Effector memory CD4-positive, alpha-beta T cell (primary cell): ENCODE measurements around the gene ROBO4.
A peak's percentile ranks its signal among the peaks of the same experiment; 100 is the strongest.

ENCODE experiments used
- DNase-seq, 3 donors: peaks; one replicate each; pipeline ENCODE4 v3.0.0-alpha.2; 2020
- H3K27ac ChIP-seq: 2 replicates; pipeline ENCODE4 v1.7.0; 2013; ENCODE audit warnings: mild to moderate bottlenecking, low read length, moderate library complexity; ENCODE audit not compliant: insufficient read depth, poor library complexity, severe bottlenecking
- H3K27me3 ChIP-seq: replicated peaks from 2 replicates; pipeline ENCODE4 v1.7.0; 2013; ENCODE audit warnings: mild to moderate bottlenecking, low read length; ENCODE audit not compliant: insufficient read depth, control insufficient read depth, poor library complexity, severe bottlenecking
- H3K36me3 ChIP-seq: 2 replicates; pipeline ENCODE4 v1.7.0; 2013; ENCODE audit warnings: mild to moderate bottlenecking, low read length, moderate library complexity; ENCODE audit not compliant: control insufficient read depth, insufficient read depth
- H3K4me1 ChIP-seq: 2 replicates; pipeline ENCODE4 v1.7.0; 2013; ENCODE audit warnings: low read length, mild to moderate bottlenecking; ENCODE audit not compliant: control insufficient read depth, insufficient read depth, poor library complexity, severe bottlenecking
- H3K4me3 ChIP-seq: 2 replicates; pipeline ENCODE4 v1.7.0; 2013; ENCODE audit warnings: low read length, low read depth, mild to moderate bottlenecking; ENCODE audit not compliant: insufficient read depth, poor library complexity, severe bottlenecking
- H3K9me3 ChIP-seq: 2 replicates; pipeline ENCODE4 v1.7.0; 2013; ENCODE audit warnings: mild to moderate bottlenecking, low read length, moderate library complexity; ENCODE audit not compliant: control insufficient read depth

ROBO4 gene

GRCh38 chr11:124880290-124880611 lies 17.4 kb downstream of the ROBO4 start:
- H3K4me3 ChIP-seq, result no peak overlapping the region
- H3K27ac ChIP-seq, result no peak overlapping the region
- H3K36me3 ChIP-seq, result no peaks in the 10 kb centered on the region
- H3K4me1 ChIP-seq, result peaks cover 14% of the 10 kb centered on the region
- H3K9me3 ChIP-seq, result no peaks in the 10 kb centered on the region
- DNase-seq, result no peak
- H3K27me3 ChIP-seq, result no peaks in the 10 kb centered on the region

GRCh38 chr11:124879493-124880289 lies 18.0 kb downstream of the ROBO4 start:
- no peak for DNase-seq
- no peaks in the 10 kb centered on the region for H3K36me3 ChIP-seq

GRCh38 chr11:124878759-124879492 lies 18.7 kb downstream of the ROBO4 start:
- DNase-seq, result no peak
- Histone ChIP-seq H3K27ac (no peak overlapping the region), H3K9me3 (no peaks in the 10 kb centered on the region)

More at GRCh38 chr11:124879493-124880289, 18.0 kb downstream of the ROBO4 start:
- Histone ChIP-seq H3K9me3 (no peaks in the 10 kb centered on the region), H3K4me1 (peaks cover 14% of the 10 kb centered on the region), H3K4me3 (no peak overlapping the region), H3K27me3 (no peaks in the 10 kb centered on the region), H3K27ac (no peak overlapping the region)

GRCh38 chr11:124877910-124878758 lies 19.5 kb downstream of the ROBO4 start:
- Histone ChIP-seq H3K4me3 (no peak overlapping the region), H3K4me1 (peaks cover 14% of the 10 kb centered on the region), H3K27me3 (no peaks in the 10 kb centered on the region), H3K27ac (no peak overlapping the region), H3K9me3 (no peaks in the 10 kb centered on the region), H3K36me3 (no peaks in the 10 kb centered on the region)
- no peak for DNase-seq

More at GRCh38 chr11:124878759-124879492, 18.7 kb downstream of the ROBO4 start:
- Histone ChIP-seq H3K36me3 (no peaks in the 10 kb centered on the region), H3K4me1 (peaks cover 14% of the 10 kb centered on the region), H3K27me3 (no peaks in the 10 kb centered on the region), H3K4me3 (no peak overlapping the region)

- no peaks in the 10 kb centered on the region for H3K36me3 ChIP-seq
- DNase-seq, result no peak
- H3K4me3 ChIP-seq, result no peak overlapping the region
- H3K27me3 ChIP-seq, result no peaks in the 10 kb centered on the region
- no peaks in the 10 kb centered on the region for H3K9me3 ChIP-seq
- H3K4me1 ChIP-seq, result peaks cover 14% of the 10 kb centered on the region
- no peak overlapping the region for H3K27ac ChIP-seq
Measured at GRCh38 chr11:124877631-124877909, 20.1 kb downstream of the ROBO4 start.

- Histone ChIP-seq H3K4me1 (peaks cover 14% of the 10 kb centered on the region), H3K9me3 (no peaks in the 10 kb centered on the region), H3K27me3 (no peaks in the 10 kb centered on the region), H3K27ac (peak overlapping the region; percentile 66), H3K4me3 (peak overlapping the region; percentile 89), H3K36me3 (no peaks in the 10 kb centered on the region)
- no peak for DNase-seq
Measured at GRCh38 chr11:124876818-124877630, 20.6 kb downstream of the ROBO4 start.

GRCh38 chr11:124875943-124876817 lies 21.5 kb downstream of the ROBO4 start:
- Histone ChIP-seq H3K4me1 (peaks cover 14% of the 10 kb centered on the region), H3K4me3 (peak overlapping the region; percentile 89), H3K27ac (peak overlapping the region; percentile 66), H3K27me3 (no peaks in the 10 kb centered on the region), H3K9me3 (no peaks in the 10 kb centered on the region), H3K36me3 (no peaks in the 10 kb centered on the region)
- peak; percentile 44 to 58 (median 49) for DNase-seq

GRCh38 chr11:124875401-124875800 lies 22.3 kb downstream of the ROBO4 start:
- H3K9me3 ChIP-seq, result no peaks in the 10 kb centered on the region
- peak overlapping the region; percentile 89 for H3K4me3 ChIP-seq
- no peak for DNase-seq
- H3K27ac ChIP-seq, result no peak overlapping the region
- H3K27me3 ChIP-seq, result no peaks in the 10 kb centered on the region
- peaks cover 14% of the 10 kb centered on the region for H3K4me1 ChIP-seq
- no peaks in the 10 kb centered on the region for H3K36me3 ChIP-seq
